ENCODE data around the gene CTNNBIP1. TPM values are rescaled to one million over a fixed set of nuclear protein-coding genes. Genes with fewer than 3 reads are reported as not detected.

Gene CTNNBIP1
- polyA plus RNA-seq, 1 of the 3 experiments (the other 2 are of a cell fraction) = 57.6 TPM

DNA sequence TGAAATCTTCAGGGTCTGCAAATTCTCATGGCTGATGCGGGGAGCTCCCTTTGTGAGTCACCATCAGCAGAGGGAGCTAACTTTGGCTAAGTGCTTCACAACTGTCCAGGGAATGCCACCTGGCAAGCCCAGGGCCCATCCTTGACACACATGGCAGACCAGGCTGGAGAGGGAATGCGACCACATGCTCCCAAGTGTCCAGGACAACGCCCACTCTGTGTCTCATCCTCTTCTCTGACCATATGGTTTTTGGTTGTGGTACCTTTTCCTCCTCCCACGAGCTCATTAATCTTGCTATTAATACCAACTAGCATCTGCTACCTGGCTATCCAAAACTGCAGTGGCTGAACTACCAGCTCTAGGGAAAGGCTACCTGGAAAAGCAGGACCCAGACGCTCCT lies 49.2 kb downstream of the CTNNBIP1 start:
- DNase-seq = no peak
- WGBS (ENCODE audit: low lambda C conversion rate) = 96% methylated on average over 5 of the region's 5 CpGs

More for the DNA sequence above, 49.2 kb downstream of the CTNNBIP1 start:
- Histone ChIP-seq H3K4me2 (no peak overlapping the region), H4K20me1 (ENCODE audit: insufficient read depth) (no peaks in the 10 kb centered on the region), H3K79me2 (ENCODE audit: insufficient read depth) (no peaks in the 10 kb centered on the region), H3K4me3 (ENCODE audit: low read depth in 2 of 2, low read length in 1 of 2) (no peak overlapping the region), H3K9me2 (no peaks in the 10 kb centered on the region), H3K27me3 (ENCODE audit: insufficient read depth) (no peaks in the 10 kb centered on the region), H3K27ac (ENCODE audit: low read depth in 2 of 2, low read length in 1 of 2) (no peak overlapping the region), H2AFZ (ENCODE audit: low read depth) (no peak overlapping the region), H3K9me3 (no peaks in the 10 kb centered on the region), H3K36me3 (replicated peaks in 1 of 2; ENCODE audit: control insufficient read depth in 1 of 2, insufficient read depth in 2 of 2, low read length in 1 of 2) (peaks cover 2 to 6% of the 10 kb centered on the region in 2 experiments), H3K4me1 (ENCODE audit: control insufficient read depth in 1 of 2, insufficient read depth in 2 of 2, low read depth in 1 of 2, low read length in 1 of 2) (peaks cover 0 to 4% of the 10 kb centered on the region in 2 experiments; a peak in 1 of 4 replicates), H3K9ac (no peak overlapping the region), H3F3A (replicated peaks; ENCODE audit: insufficient read depth) (no peaks in the 10 kb centered on the region)
- POLR2A ChIA-PET = no interaction called here
- TF ChIP-seq, protein P1, sequence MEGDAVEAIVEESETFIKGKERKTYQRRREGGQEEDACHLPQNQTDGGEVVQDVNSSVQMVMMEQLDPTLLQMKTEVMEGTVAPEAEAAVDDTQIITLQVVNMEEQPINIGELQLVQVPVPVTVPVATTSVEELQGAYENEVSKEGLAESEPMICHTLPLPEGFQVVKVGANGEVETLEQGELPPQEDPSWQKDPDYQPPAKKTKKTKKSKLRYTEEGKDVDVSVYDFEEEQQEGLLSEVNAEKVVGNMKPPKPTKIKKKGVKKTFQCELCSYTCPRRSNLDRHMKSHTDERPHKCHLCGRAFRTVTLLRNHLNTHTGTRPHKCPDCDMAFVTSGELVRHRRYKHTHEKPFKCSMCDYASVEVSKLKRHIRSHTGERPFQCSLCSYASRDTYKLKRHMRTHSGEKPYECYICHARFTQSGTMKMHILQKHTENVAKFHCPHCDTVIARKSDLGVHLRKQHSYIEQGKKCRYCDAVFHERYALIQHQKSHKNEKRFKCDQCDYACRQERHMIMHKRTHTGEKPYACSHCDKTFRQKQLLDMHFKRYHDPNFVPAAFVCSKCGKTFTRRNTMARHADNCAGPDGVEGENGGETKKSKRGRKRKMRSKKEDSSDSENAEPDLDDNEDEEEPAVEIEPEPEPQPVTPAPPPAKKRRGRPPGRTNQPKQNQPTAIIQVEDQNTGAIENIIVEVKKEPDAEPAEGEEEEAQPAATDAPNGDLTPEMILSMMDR (IDR thresholded peaks at IDR 0.05) = no peak
- TF ChIP-seq IRF3 (IDR thresholded peaks at IDR 0.05; ENCODE audit: low read depth, low read length) = no peak
- no peak for TF ChIP-seq RCOR1 (IDR thresholded peaks at IDR 0.05; ENCODE audit: low read length)
- no peak for TF ChIP-seq FOSL2 (IDR thresholded peaks at IDR 0.05; ENCODE audit: borderline replicate concordance, low read depth)
- TF ChIP-seq MXI1 (IDR thresholded peaks at IDR 0.05; ENCODE audit: low read depth, low read length) = no peak
- TF ChIP-seq USF1 (IDR thresholded peaks at IDR 0.05; ENCODE audit: borderline replicate concordance, low read depth) = no peak
- no peak for TF ChIP-seq REST (IDR thresholded peaks at IDR 0.05; ENCODE audit: low read depth, low read length)
- TF ChIP-seq USF2 (IDR thresholded peaks at IDR 0.05; ENCODE audit: borderline replicate concordance, low read depth, low read length) = no peak
- no peak for TF ChIP-seq PBX3 (IDR thresholded peaks at IDR 0.05)
- no peak for TF ChIP-seq TAF1 (IDR thresholded peaks at IDR 0.05; ENCODE audit: borderline replicate concordance, low read depth, low read length)
- no peak for TF ChIP-seq POLR2AphosphoS5 (IDR thresholded peaks at IDR 0.05; ENCODE audit: low read depth, low read length)
- no peak for TF ChIP-seq YY1 (IDR thresholded peaks at IDR 0.05; ENCODE audit: low read depth)
- no peak for TF ChIP-seq NFIC (IDR thresholded peaks at IDR 0.05; ENCODE audit: borderline replicate concordance)
- TF ChIP-seq ELF1 (IDR thresholded peaks at IDR 0.05) = no peak
- no peak for TF ChIP-seq EP300 (IDR thresholded peaks at IDR 0.05; ENCODE audit: borderline replicate concordance in 1 of 2, low read depth in 1 of 2, low read length in 1 of 2)
- CTCF ChIA-PET = interaction anchor here (0.6 to 5.5 kb wide), 8 partner anchors 13 to 1005 kb away, joined by 3 to 44 read pairs (median 4); no protein-coding TSS in a partner anchor

Data from SK-N-SH (cell line).